A673 (cell line): ENCODE results near the gene OR9G4. TPM values are rescaled to one million over a fixed set of nuclear protein-coding genes. Genes with fewer than 3 reads are reported as not detected.

ENCODE experiments used
- BruUV-seq: library from RNA; stranded (reverse); fragments of 400-500 nt; replicated peaks from 2 replicates; lab custom pipeline; 2021; lab: Mats Ljungman, UMichigan
- CTCF ChIA-PET: fragments of 300-600 bp; sonication (Branson Sonifier 250); formaldehyde crosslinking; loops from one replicate; lab custom pipeline; 2022; ENCODE audit warnings: antibody characterized with exemption; lab: Charles Lee
- POLR2A ChIA-PET: fragments of 300-600 bp; sonication (Branson Sonifier 250); formaldehyde crosslinking; loops from one replicate; lab custom pipeline; 2022; ENCODE audit warnings: antibody characterized with exemption; ENCODE audit not compliant: low non-redundant PET; lab: Charles Lee
- DNase-seq: peaks from one replicate; pipeline ENCODE4 v3.0.0-alpha.2; 2015; ENCODE audit warnings: low spot score
- H3K27ac ChIP-seq: fragments of 200-600 bp; sonication (generic); 2 replicates; pipeline ENCODE4 v1.5.1; 2016; ENCODE audit warnings: mixed run types, low read depth, mild to moderate bottlenecking, mixed read lengths, antibody characterized with exemption, low read length; ENCODE audit not compliant: poor library complexity, severe bottlenecking
- H3K27me3 ChIP-seq: fragments of 200-600 bp; sonication (generic); replicated peaks from 2 replicates; pipeline ENCODE4 v1.6.1; 2017; ENCODE audit warnings: mixed run types, low read depth, mild to moderate bottlenecking, mixed read lengths, antibody characterized with exemption, low read length; ENCODE audit not compliant: insufficient read depth, poor library complexity
- H3K36me3 ChIP-seq: fragments of 200-600 bp; sonication (generic); 2 replicates; pipeline ENCODE4 v1.6.1; 2016; ENCODE audit warnings: mixed run types, mild to moderate bottlenecking, mixed read lengths, antibody characterized with exemption, low read length; ENCODE audit not compliant: insufficient read depth, poor library complexity, severe bottlenecking
- H3K4me1 ChIP-seq: fragments of 200-600 bp; sonication (generic); 2 replicates; pipeline ENCODE4 v1.6.1; 2017; ENCODE audit warnings: mixed run types, mild to moderate bottlenecking, mixed read lengths, antibody characterized with exemption, low read length; ENCODE audit not compliant: insufficient read depth, poor library complexity, severe bottlenecking
- H3K4me3 ChIP-seq: fragments of 200-600 bp; sonication (generic); 2 replicates; pipeline ENCODE4 v1.5.1; 2016; ENCODE audit warnings: low read depth, mixed run types, mild to moderate bottlenecking, mixed read lengths, low read length; ENCODE audit not compliant: poor library complexity, severe bottlenecking
- H3K9me3 ChIP-seq: fragments of 200-600 bp; sonication (generic); 2 replicates; pipeline ENCODE4 v1.6.1; 2016; ENCODE audit warnings: mixed run types, low read depth, mild to moderate bottlenecking, mixed read lengths, antibody characterized with exemption, low read length; ENCODE audit not compliant: poor library complexity, severe bottlenecking
- CTCF ChIP-seq: fragments of 300-800, 200-600 bp; sonication (generic); conservative IDR thresholded peaks from 2 replicates; pipeline ENCODE4 v1.5.1; 2017; ENCODE audit warnings: low read depth, mild to moderate bottlenecking, antibody characterized with exemption, low read length, moderate library complexity, mixed read lengths
- EZH2 ChIP-seq: fragments of 200-600 bp; sonication (generic); IDR thresholded peaks from 2 replicates; pipeline ENCODE4 v1.6.1; 2017; ENCODE audit warnings: borderline replicate concordance, low read depth, mild to moderate bottlenecking, mixed read lengths, antibody characterized with exemption, low read length; ENCODE audit not compliant: poor library complexity, severe bottlenecking
- intact Hi-C: fragments of 100-400 bp; cut with micrococcal nuclease; formaldehyde crosslinking; loops from one replicate; pipeline ENCODE4 v1.10.0; 2022; ENCODE audit not compliant: unreplicated experiment
- total RNA-seq: library from RNA; stranded (reverse); gene quantifications from 2 replicates; pipeline ENCODE4 v1.2.3, GENCODE V29; 2021

OR9G4 gene
- total RNA-seq, 1 experiment from 2014 or later = not detected

GRCh38 chr11:56706486-56706885, 42.0 kb downstream of the OR9G4 start:
- intact Hi-C loops = loop anchor here (10.0 kb wide), 3 partner anchors 62 to 108 kb away; partner anchors contain the start of gene OR5AP2
- TF ChIP-seq CTCF = no peak
- ChIA-PET POLR2A (no interaction called here), CTCF (no interaction called here)
- H3K36me3 ChIP-seq = no peaks in the 10 kb centered on the region
- no peak overlapping the region for H3K4me3 ChIP-seq
- H3K4me1 ChIP-seq = no peaks in the 10 kb centered on the region
- no peaks in the 10 kb centered on the region for H3K27me3 ChIP-seq
- DNase-seq = no peak
- no TSS peak for BruUV-seq
- H3K9me3 ChIP-seq = no peaks in the 10 kb centered on the region
- H3K27ac ChIP-seq = no peak overlapping the region

GRCh38 chr11:56705784-56706396, 42.6 kb downstream of the OR9G4 start:
- BruUV-seq = no TSS peak
- Histone ChIP-seq H3K4me1 (no peaks in the 10 kb centered on the region), H3K27ac (no peak overlapping the region), H3K36me3 (no peaks in the 10 kb centered on the region), H3K4me3 (no peak overlapping the region), H3K9me3 (no peaks in the 10 kb centered on the region), H3K27me3 (no peaks in the 10 kb centered on the region)
- no peak for DNase-seq
- POLR2A ChIA-PET = no interaction called here
- intact Hi-C loops = loop anchor here (10.0 kb wide), 3 partner anchors 61 to 109 kb away; partner anchors contain the start of gene OR5AP2
- CTCF ChIA-PET = no interaction called here
- TF ChIP-seq EZH2 (no peak), CTCF (no peak)

GRCh38 chr11:56700914-56701485, 47.5 kb downstream of the OR9G4 start:
- Histone ChIP-seq H3K4me3 (no peak overlapping the region), H3K4me1 (no peaks in the 10 kb centered on the region), H3K9me3 (no peaks in the 10 kb centered on the region), H3K27me3 (no peaks in the 10 kb centered on the region), H3K27ac (no peak overlapping the region), H3K36me3 (no peaks in the 10 kb centered on the region)
- ChIA-PET CTCF (no interaction called here), POLR2A (no interaction called here)
- BruUV-seq = no TSS peak
- no peak for DNase-seq
- TF ChIP-seq EZH2 (no peak), CTCF (no peak)
- intact Hi-C loops = loop anchor here (10.0 kb wide), 3 partner anchors 56 to 114 kb away; partner anchors contain the start of gene OR5AP2
